ENCODE measurements around the gene INPP5D. TPM values are rescaled to one million over a fixed set of nuclear protein-coding genes. Genes with fewer than 3 reads are reported as not detected.
"Not testable (repeated sequence)": the region's sequence is repeated elsewhere in the genome, so short reads cannot be mapped to it uniquely, and the experiment has no call there.

INPP5D gene
- total RNA-seq, 1 donor from 2014 or later: 14.7 TPM

DNA sequence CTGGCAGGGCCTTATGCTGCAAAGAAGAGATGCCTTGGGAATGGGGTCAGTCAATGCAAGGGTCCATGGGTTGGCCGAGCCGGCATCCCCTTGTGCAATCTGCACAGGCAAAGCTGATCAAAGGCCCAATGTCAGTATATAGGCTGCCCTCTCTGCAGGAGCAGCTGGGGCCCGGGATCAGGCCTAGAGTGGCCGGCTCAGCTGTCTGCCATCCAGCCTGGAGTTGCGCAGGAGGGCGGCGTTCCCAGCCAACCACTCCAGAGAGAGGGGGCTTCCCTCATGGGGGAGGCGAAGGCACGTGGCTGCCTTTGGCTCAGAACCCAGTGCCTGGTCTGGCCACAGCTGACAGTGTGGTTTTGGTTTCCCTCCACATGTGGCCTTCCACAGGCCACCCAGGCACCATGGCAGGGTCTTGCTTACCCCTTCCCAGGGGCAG lies 3.9 kb downstream of the INPP5D start:
- no peak for DNase-seq (ENCODE audit: low read depth)
- no peak overlapping the region for H3K4me2 ChIP-seq (ENCODE audit: low read length)
- peaks cover 3% of the 10 kb centered on the region for H3K4me1 Mint-ChIP-seq (ENCODE audit: low read depth, unreplicated experiment)
- H3K27me3 ChIP-seq (ENCODE audit: insufficient read depth, low read length): no peaks in the 10 kb centered on the region
- no peaks in the 10 kb centered on the region for H3K9me3 ChIP-seq (ENCODE audit: insufficient read depth, low read depth, low read length)
- H3K27me3 Mint-ChIP-seq (ENCODE audit: low read depth, unreplicated experiment): peaks cover 5% of the 10 kb centered on the region
- H3K36me3 Mint-ChIP-seq (ENCODE audit: low read depth, unreplicated experiment): no peaks in the 10 kb centered on the region
- H3K27ac Mint-ChIP-seq (ENCODE audit: unreplicated experiment): no peak overlapping the region
- no peak overlapping the region for H3K4me3 Mint-ChIP-seq (ENCODE audit: unreplicated experiment)
- no peak for FAIRE-seq
- no peak overlapping the region for H3K27ac ChIP-seq (ENCODE audit: low read depth, low read length)
- no peaks in the 10 kb centered on the region for H3K79me2 ChIP-seq (ENCODE audit: insufficient read depth, low read length)
- peaks cover 6% of the 10 kb centered on the region for H3K9me3 Mint-ChIP-seq (ENCODE audit: unreplicated experiment)
- no peaks in the 10 kb centered on the region for H4K20me1 ChIP-seq (ENCODE audit: insufficient read depth, low read length)
- H2AFZ ChIP-seq (ENCODE audit: low read depth, low read length): no peak overlapping the region
- H3K4me1 ChIP-seq (ENCODE audit: insufficient read depth, low read length): no peaks in the 10 kb centered on the region
- H3K4me3 ChIP-seq (ENCODE audit: insufficient read depth, low read depth, low read length): no peak overlapping the region
- H3K36me3 ChIP-seq (ENCODE audit: insufficient read depth, low read length): no peaks in the 10 kb centered on the region
- no peak overlapping the region for H3K9ac ChIP-seq (ENCODE audit: low read length)
- TF ChIP-seq, protein P1, sequence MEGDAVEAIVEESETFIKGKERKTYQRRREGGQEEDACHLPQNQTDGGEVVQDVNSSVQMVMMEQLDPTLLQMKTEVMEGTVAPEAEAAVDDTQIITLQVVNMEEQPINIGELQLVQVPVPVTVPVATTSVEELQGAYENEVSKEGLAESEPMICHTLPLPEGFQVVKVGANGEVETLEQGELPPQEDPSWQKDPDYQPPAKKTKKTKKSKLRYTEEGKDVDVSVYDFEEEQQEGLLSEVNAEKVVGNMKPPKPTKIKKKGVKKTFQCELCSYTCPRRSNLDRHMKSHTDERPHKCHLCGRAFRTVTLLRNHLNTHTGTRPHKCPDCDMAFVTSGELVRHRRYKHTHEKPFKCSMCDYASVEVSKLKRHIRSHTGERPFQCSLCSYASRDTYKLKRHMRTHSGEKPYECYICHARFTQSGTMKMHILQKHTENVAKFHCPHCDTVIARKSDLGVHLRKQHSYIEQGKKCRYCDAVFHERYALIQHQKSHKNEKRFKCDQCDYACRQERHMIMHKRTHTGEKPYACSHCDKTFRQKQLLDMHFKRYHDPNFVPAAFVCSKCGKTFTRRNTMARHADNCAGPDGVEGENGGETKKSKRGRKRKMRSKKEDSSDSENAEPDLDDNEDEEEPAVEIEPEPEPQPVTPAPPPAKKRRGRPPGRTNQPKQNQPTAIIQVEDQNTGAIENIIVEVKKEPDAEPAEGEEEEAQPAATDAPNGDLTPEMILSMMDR (IDR thresholded peaks at IDR 0.05; ENCODE audit: insufficient read depth, low read depth, low read length): no peak
- no peak for TF ChIP-seq EZH2 (IDR thresholded peaks at IDR 0.05; ENCODE audit: insufficient read depth, low read length)

DNA sequence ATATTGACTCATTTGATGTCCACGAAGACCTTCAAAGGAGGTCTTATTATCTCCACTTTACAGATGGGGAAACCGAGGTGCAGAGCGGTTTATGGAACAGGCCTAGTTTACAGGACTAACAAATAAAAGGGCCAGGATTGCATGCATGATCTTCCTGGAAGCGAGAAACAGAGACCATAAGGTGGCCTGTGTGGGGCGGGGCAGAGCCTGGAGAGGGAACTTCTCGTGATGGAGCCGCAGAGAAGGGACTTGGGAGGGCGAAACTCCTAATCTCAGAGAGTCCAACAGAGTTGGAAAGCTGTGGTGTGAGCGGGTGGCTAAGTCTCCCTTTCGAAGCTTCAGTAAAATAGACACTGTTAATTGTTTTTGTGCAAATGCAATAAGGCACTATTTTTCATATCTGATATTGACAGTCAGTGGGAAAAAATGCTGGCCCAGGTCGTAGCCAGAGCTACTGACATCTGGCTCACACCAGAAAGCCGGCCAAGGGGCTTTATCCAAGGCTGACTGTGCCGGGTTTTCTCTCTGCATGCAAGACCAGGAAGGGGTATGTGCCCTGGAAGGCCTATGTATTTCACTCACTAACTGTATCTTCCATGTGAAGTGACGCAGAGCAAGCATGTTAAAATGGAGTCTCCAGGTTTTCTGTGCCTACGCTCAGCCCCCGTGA lies 4.5 kb downstream of the INPP5D start:
- no peak overlapping the region for H3K4me3 Mint-ChIP-seq (ENCODE audit: unreplicated experiment)
- Histone ChIP-seq H3K79me2 (ENCODE audit: insufficient read depth, low read length) (no peaks in the 10 kb centered on the region), H3K4me2 (ENCODE audit: low read length) (no peak overlapping the region), H3K27ac (ENCODE audit: low read depth, low read length) (no peak overlapping the region), H3K9me3 (ENCODE audit: insufficient read depth, low read depth, low read length) (no peaks in the 10 kb centered on the region), H4K20me1 (ENCODE audit: insufficient read depth, low read length) (no peaks in the 10 kb centered on the region), H3K36me3 (ENCODE audit: insufficient read depth, low read length) (no peaks in the 10 kb centered on the region), H3K27me3 (ENCODE audit: insufficient read depth, low read length) (no peaks in the 10 kb centered on the region), H2AFZ (ENCODE audit: low read depth, low read length) (no peak overlapping the region), H3K4me3 (ENCODE audit: insufficient read depth, low read depth, low read length) (no peak overlapping the region), H3K4me1 (ENCODE audit: insufficient read depth, low read length) (no peaks in the 10 kb centered on the region), H3K9ac (ENCODE audit: low read length) (no peak overlapping the region)
- H3K9me3 Mint-ChIP-seq (ENCODE audit: unreplicated experiment): peaks cover 6% of the 10 kb centered on the region
- H3K27ac Mint-ChIP-seq (ENCODE audit: unreplicated experiment): no peak overlapping the region
- H3K4me1 Mint-ChIP-seq (ENCODE audit: low read depth, unreplicated experiment): peaks cover 3% of the 10 kb centered on the region
- TF ChIP-seq, protein P1 (IDR thresholded peaks at IDR 0.05; ENCODE audit: insufficient read depth, low read depth, low read length): no peak
- TF ChIP-seq EZH2 (IDR thresholded peaks at IDR 0.05; ENCODE audit: insufficient read depth, low read length): no peak
- no peak for FAIRE-seq
- DNase-seq (ENCODE audit: low read depth): no peak
- H3K27me3 Mint-ChIP-seq (ENCODE audit: low read depth, unreplicated experiment): peaks cover 5% of the 10 kb centered on the region
- no peaks in the 10 kb centered on the region for H3K36me3 Mint-ChIP-seq (ENCODE audit: low read depth, unreplicated experiment)

DNA sequence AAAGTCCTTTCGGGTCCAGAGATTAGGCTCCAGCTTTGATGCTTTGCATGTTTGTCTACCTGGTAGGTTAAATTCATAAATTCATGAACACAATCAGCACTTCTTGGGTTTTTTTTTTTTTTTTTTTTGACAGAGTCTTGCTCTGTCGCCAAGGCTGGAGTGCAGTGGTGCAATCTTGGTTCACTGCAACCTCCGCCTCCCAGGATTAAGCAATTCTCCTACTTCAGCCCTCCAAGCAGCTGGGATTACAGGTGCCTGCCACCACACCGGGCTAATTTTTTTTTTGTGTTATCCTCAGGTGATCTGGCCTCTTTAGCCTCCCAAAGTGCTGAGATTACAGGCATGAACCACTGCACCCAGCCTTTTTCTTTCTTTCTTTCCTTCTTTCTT lies 5.1 kb downstream of the INPP5D start:
- H3K4me1 ChIP-seq (ENCODE audit: insufficient read depth, low read length); H2AFZ ChIP-seq (ENCODE audit: low read depth, low read length); H3K36me3 Mint-ChIP-seq (ENCODE audit: low read depth, unreplicated experiment); H3K27me3 Mint-ChIP-seq (ENCODE audit: low read depth, unreplicated experiment); H3K36me3 ChIP-seq (ENCODE audit: insufficient read depth, low read length); DNase-seq (ENCODE audit: low read depth); H3K27ac Mint-ChIP-seq (ENCODE audit: unreplicated experiment); H3K4me3 ChIP-seq (ENCODE audit: insufficient read depth, low read depth, low read length); H3K27ac ChIP-seq (ENCODE audit: low read depth, low read length); H3K79me2 ChIP-seq (ENCODE audit: insufficient read depth, low read length); FAIRE-seq; H3K4me1 Mint-ChIP-seq (ENCODE audit: low read depth, unreplicated experiment); H4K20me1 ChIP-seq (ENCODE audit: insufficient read depth, low read length); H3K4me2 ChIP-seq (ENCODE audit: low read length); H3K9me3 ChIP-seq (ENCODE audit: insufficient read depth, low read depth, low read length); H3K27me3 ChIP-seq (ENCODE audit: insufficient read depth, low read length); H3K4me3 Mint-ChIP-seq (ENCODE audit: unreplicated experiment); H3K9ac ChIP-seq (ENCODE audit: low read length); H3K9me3 Mint-ChIP-seq (ENCODE audit: unreplicated experiment): not testable (repeated sequence)
